Measurements from ENCODE around the gene CACNB4. TPM values are rescaled to one million over a fixed set of nuclear protein-coding genes. Genes with fewer than 3 reads are reported as not detected.
A peak's percentile ranks its signal among the peaks of the same experiment; 100 is the strongest.
"Not testable (repeated sequence)": the region's sequence is repeated elsewhere in the genome, so short reads cannot be mapped to it uniquely, and the experiment has no call there.

Gene CACNB4
- total RNA-seq, 2 experiments from 2014 or later, result 0.14 to 0.20 TPM

DNA sequence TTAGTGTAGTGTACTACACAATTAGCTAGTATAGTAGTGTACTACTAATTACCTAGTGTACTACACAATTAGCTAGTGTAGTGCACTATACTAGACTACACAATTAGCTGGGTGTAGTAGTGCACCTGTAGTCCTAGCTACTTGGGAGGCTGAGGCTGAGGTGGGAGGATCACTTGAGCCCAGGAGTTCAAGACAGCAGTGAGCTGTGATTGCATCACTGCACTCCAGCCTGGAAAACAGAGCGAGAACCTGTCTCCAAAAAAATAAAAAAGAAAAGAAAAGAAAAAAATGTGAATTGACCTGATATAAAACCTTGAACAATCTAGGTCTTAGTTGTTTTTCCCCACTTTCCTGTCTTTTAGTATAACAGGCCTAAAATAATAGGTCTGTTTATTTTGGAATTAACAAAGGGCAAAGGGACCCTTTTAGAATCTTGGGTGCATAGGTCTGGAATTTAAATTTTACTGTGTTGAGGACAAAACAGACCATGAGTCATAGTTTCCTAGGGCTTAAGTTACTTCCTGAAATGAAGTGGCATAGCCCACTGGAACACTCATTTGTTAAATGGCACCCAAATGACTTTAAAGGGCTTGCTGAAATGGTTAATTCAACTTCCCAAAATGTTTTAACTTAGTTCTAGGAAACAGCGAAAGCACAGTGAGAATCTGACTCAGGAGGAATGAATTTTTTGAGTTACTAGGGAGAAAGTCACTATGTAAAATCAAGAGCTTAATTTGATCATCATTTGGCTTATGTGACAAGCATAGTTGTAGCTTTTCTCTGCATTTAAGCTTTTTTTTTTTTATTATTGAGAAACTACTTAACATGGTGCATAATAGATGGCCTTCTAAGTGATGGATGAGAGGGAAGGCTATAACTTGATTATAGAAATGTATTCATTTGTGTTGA is 219.9 kb downstream of the CACNB4 start:
- Mint-ChIP-seq H3K36me3 (ENCODE audit: low read depth) (no peaks in the 10 kb centered on the region), H3K4me1 (ENCODE audit: low read depth) (no peaks in the 10 kb centered on the region), H3K27ac (no peak overlapping the region), H3K27me3 (no peaks in the 10 kb centered on the region), H3K4me3 (no peak overlapping the region), H3K9me3 (no peaks in the 10 kb centered on the region)
- DNase-seq, result peak in 3 of 14 experiments; percentile 8 to 23 (median 12)
- no peaks in the 10 kb centered on the region for H3K4me1 ChIP-seq (ENCODE audit: insufficient read depth, low read length)
- no peaks in the 10 kb centered on the region for H3K9me3 ChIP-seq (ENCODE audit: control insufficient read depth in 1 of 2, insufficient read depth in 1 of 2, low read length in 2 of 2)
- no peaks in the 10 kb centered on the region for H3K27me3 ChIP-seq (ENCODE audit: control insufficient read depth in 1 of 2, insufficient read depth in 2 of 2, low read length in 2 of 2)
- H3K4me3 ChIP-seq (ENCODE audit: low read length), result no peak overlapping the region
- TF ChIP-seq, protein P1, sequence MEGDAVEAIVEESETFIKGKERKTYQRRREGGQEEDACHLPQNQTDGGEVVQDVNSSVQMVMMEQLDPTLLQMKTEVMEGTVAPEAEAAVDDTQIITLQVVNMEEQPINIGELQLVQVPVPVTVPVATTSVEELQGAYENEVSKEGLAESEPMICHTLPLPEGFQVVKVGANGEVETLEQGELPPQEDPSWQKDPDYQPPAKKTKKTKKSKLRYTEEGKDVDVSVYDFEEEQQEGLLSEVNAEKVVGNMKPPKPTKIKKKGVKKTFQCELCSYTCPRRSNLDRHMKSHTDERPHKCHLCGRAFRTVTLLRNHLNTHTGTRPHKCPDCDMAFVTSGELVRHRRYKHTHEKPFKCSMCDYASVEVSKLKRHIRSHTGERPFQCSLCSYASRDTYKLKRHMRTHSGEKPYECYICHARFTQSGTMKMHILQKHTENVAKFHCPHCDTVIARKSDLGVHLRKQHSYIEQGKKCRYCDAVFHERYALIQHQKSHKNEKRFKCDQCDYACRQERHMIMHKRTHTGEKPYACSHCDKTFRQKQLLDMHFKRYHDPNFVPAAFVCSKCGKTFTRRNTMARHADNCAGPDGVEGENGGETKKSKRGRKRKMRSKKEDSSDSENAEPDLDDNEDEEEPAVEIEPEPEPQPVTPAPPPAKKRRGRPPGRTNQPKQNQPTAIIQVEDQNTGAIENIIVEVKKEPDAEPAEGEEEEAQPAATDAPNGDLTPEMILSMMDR (IDR thresholded peaks at IDR 0.05), result no peak
- ChIA-PET CTCF (no interaction called here), POLR2A (no interaction called here)
- ATAC-seq (ENCODE audit: poor library complexity), result no peak
- H3K36me3 ChIP-seq (ENCODE audit: insufficient read depth, low read length), result no peaks in the 10 kb centered on the region
- no peak overlapping the region for H3K27ac ChIP-seq (ENCODE audit: low read depth in 1 of 2, low read length in 2 of 2)
- intact Hi-C loops (cut with DNase I, micrococcal nuclease), result no loop called here

DNA sequence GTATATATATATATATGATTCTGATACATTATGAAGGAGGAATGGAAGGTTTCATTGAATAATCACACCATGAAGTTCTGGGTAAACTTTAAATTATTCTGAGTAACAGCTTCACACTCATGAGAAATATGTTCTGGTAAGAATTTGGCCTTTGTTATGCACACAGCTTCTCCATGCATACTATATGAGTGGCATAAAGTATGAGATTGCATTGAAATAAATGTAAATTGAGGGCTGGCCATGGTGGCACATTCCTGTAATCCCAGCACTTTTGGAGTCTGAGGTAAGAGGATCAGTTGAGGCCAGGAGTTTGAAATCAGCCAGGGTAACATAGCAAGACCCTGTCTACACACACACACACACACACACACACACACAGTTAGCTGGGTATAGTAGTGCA is 220.6 kb downstream of the CACNB4 start:
- TF ChIP-seq, protein P1 (IDR thresholded peaks at IDR 0.05), result no peak
- no peaks in the 10 kb centered on the region for H3K27me3 ChIP-seq (ENCODE audit: control insufficient read depth in 1 of 2, insufficient read depth in 2 of 2, low read length in 2 of 2)
- H3K4me1 ChIP-seq (ENCODE audit: insufficient read depth, low read length), result no peaks in the 10 kb centered on the region
- Mint-ChIP-seq H3K36me3 (ENCODE audit: low read depth) (no peaks in the 10 kb centered on the region), H3K4me1 (ENCODE audit: low read depth) (no peaks in the 10 kb centered on the region), H3K27me3 (no peaks in the 10 kb centered on the region), H3K9me3 (no peaks in the 10 kb centered on the region), H3K27ac (no peak overlapping the region), H3K4me3 (no peak overlapping the region)
- no peak overlapping the region for H3K27ac ChIP-seq (ENCODE audit: low read depth in 1 of 2, low read length in 2 of 2)
- no peaks in the 10 kb centered on the region for H3K9me3 ChIP-seq (ENCODE audit: control insufficient read depth in 1 of 2, insufficient read depth in 1 of 2, low read length in 2 of 2)
- ChIA-PET POLR2A (no interaction called here), CTCF (no interaction called here)
- H3K4me3 ChIP-seq (ENCODE audit: low read length), result no peak overlapping the region
- intact Hi-C loops (cut with DNase I, micrococcal nuclease), result no loop called here
- DNase-seq (no peak), ATAC-seq (ENCODE audit: poor library complexity) (no peak)
- H3K36me3 ChIP-seq (ENCODE audit: insufficient read depth, low read length), result no peaks in the 10 kb centered on the region

DNA sequence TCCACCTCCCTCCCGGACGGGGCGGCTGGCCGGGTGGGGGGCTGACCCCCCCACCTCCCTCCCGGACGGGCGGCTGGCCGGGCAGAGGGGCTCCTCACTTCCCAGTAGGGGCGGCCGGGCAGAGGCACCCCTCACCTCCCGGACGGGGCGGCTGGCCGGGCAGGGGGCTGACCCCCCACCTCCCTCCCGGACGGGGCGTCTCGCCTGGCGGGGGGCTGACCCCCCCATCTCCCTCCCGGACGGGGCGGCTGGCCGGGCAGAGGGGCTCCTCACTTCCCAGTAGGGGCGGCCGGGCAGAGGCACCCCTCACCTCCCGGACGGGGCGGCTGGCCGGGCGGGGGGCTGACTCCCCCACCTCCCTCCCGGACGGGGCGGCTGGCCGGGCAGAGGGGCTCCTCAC is 223.2 kb downstream of the CACNB4 start:
- H3K36me3 ChIP-seq (ENCODE audit: insufficient read depth, low read length); H3K27me3 ChIP-seq (ENCODE audit: control insufficient read depth in 1 of 2, insufficient read depth in 2 of 2, low read length in 2 of 2); H3K4me1 Mint-ChIP-seq (ENCODE audit: low read depth); H3K27ac Mint-ChIP-seq; H3K4me1 ChIP-seq (ENCODE audit: insufficient read depth, low read length); H3K4me3 Mint-ChIP-seq; POLR2A ChIA-PET; DNase-seq; H3K27me3 Mint-ChIP-seq; H3K4me3 ChIP-seq (ENCODE audit: low read length); ATAC-seq (ENCODE audit: poor library complexity); intact Hi-C loops (cut with DNase I, micrococcal nuclease); H3K9me3 ChIP-seq (ENCODE audit: control insufficient read depth in 1 of 2, insufficient read depth in 1 of 2, low read length in 2 of 2); H3K27ac ChIP-seq (ENCODE audit: low read depth in 1 of 2, low read length in 2 of 2); H3K36me3 Mint-ChIP-seq (ENCODE audit: low read depth); H3K9me3 Mint-ChIP-seq; CTCF ChIA-PET: not testable (repeated sequence)

DNA sequence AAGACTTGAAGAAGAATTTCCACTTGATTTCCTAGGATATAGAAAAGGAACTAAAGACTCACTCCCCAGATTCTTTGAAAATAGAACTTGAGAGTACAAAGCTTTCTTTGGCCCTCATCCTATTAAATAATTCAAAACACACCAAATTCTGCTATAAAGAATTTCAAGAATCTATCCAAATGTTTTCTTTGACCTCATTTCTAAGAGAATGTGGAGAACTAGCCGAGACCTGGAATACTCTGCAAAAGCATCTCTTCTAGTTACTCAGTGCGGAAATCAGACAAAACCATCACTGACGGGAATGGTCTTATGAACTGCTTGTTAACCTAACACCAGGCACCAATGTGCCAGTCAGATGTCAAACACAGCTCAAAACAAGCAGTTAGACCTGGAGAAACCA is 226.4 kb downstream of the CACNB4 start:
- H3K27ac Mint-ChIP-seq, result no peak overlapping the region
- no peaks in the 10 kb centered on the region for H3K36me3 Mint-ChIP-seq (ENCODE audit: low read depth)
- ChIA-PET POLR2A (no interaction called here), CTCF (no interaction called here)
- H3K9me3 Mint-ChIP-seq, result no peaks in the 10 kb centered on the region
- no peak overlapping the region for H3K4me3 Mint-ChIP-seq
- no peaks in the 10 kb centered on the region for H3K27me3 ChIP-seq (ENCODE audit: control insufficient read depth in 1 of 2, insufficient read depth in 2 of 2, low read length in 2 of 2)
- no peaks in the 10 kb centered on the region for H3K36me3 ChIP-seq (ENCODE audit: insufficient read depth, low read length)
- TF ChIP-seq, protein P1 (IDR thresholded peaks at IDR 0.05), result no peak
- intact Hi-C loops (cut with DNase I, micrococcal nuclease), result no loop called here
- no peak overlapping the region for H3K4me3 ChIP-seq (ENCODE audit: low read length)
- no peaks in the 10 kb centered on the region for H3K4me1 Mint-ChIP-seq (ENCODE audit: low read depth)
- no peak for ATAC-seq (ENCODE audit: poor library complexity)
- no peak overlapping the region for H3K27ac ChIP-seq (ENCODE audit: low read depth in 1 of 2, low read length in 2 of 2)
- no peaks in the 10 kb centered on the region for H3K4me1 ChIP-seq (ENCODE audit: insufficient read depth, low read length)
- DNase-seq, result no peak
- no peaks in the 10 kb centered on the region for H3K9me3 ChIP-seq (ENCODE audit: control insufficient read depth in 1 of 2, insufficient read depth in 1 of 2, low read length in 2 of 2)
- H3K27me3 Mint-ChIP-seq, result peaks cover 8% of the 10 kb centered on the region

All from CD4-positive, alpha-beta T cell (primary cell).